Subcutaneous adipose tissue (tissue), 4 donors: Measurements from ENCODE around the gene CLSTN1. TPM values are rescaled to one million over a fixed set of nuclear protein-coding genes. Genes with fewer than 3 reads are reported as not detected.

Source experiments
- total RNA-seq, 4 donors: library from RNA; depleted of rRNA; stranded (reverse); fragments of >200 nt; gene quantifications; one replicate each; pipeline ENCODE4 v1.1.0, GENCODE V29; 2016
- TF ChIP-seq, protein P1 (sequence below): fragments of 450-650 bp; IDR thresholded peaks from one replicate; pipeline ENCODE4 v1.5.1; 2016; ENCODE audit warnings: low read depth, mild to moderate bottlenecking, control low read depth, antibody characterized with exemption, moderate library complexity

CLSTN1 gene
- total RNA-seq, 4 donors from 2014 or later = 17.9 to 29.7 (median 24.9) TPM

DNA sequence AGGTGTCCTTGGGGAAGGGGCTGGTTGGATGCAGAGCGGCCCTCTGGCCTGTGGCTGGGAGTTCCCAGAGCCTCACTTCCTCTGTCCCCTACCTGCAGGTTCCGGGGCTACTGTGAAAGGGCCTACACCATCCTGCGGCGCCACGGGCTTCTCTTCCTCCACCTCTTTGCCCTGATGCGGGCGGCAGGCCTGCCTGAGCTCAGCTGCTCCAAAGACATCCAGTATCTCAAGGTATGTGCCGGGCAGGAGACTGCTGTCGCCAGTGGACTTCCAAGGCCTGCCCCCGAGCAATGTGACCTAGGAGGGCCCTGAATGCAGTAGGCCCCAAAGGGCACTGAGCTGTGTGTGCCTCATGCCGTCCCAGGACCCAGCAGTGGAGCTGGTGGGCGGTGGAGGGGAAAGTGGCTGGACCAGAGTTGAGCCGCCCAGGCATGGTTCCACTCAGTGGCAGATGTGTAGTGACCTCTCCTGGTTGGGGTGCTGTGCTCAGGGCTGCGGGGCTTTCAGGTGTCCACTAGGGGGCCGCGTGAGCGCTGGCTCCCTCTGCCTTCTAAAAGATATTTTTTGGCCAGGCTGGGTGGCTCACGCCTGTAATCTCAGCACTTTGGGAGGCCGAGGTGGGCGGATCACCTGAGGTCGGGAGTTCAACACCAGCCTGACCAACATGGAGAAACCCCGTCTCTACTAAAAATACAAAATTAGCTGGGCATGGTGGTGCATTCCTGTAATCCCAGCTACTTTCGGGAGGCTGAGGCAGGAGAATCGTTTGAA lies 98.9 kb downstream of the CLSTN1 start:
- TF ChIP-seq, protein P1, sequence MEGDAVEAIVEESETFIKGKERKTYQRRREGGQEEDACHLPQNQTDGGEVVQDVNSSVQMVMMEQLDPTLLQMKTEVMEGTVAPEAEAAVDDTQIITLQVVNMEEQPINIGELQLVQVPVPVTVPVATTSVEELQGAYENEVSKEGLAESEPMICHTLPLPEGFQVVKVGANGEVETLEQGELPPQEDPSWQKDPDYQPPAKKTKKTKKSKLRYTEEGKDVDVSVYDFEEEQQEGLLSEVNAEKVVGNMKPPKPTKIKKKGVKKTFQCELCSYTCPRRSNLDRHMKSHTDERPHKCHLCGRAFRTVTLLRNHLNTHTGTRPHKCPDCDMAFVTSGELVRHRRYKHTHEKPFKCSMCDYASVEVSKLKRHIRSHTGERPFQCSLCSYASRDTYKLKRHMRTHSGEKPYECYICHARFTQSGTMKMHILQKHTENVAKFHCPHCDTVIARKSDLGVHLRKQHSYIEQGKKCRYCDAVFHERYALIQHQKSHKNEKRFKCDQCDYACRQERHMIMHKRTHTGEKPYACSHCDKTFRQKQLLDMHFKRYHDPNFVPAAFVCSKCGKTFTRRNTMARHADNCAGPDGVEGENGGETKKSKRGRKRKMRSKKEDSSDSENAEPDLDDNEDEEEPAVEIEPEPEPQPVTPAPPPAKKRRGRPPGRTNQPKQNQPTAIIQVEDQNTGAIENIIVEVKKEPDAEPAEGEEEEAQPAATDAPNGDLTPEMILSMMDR = no peak

GRCh38 chr1:9723926-9724325 lies 99.8 kb downstream of the CLSTN1 start:
- TF ChIP-seq, protein P1 = no peak

- TF ChIP-seq, protein P1 = no peak
These were observed 100.5 kb downstream of the CLSTN1 start for GRCh38 chr1:9723068-9723805.

DNA sequence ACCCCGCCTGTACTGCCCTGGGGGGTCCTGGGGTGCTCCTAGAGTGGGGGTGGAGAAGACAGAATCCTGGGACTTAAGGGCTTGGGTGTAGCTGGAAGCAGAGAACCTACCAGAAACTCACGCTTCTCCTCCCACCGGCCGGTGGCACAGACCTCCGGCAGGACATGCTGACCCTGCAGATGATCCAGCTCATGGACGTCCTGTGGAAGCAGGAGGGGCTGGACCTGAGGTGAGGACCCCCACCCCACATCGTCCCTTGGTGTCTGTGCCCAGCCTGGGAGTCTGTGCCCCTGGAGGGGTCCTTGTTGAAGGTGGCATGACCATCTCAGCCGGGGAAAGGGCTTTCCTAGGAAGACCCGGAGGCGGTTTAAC lies 101.4 kb downstream of the CLSTN1 start:
- TF ChIP-seq, protein P1 = no peak

DNA sequence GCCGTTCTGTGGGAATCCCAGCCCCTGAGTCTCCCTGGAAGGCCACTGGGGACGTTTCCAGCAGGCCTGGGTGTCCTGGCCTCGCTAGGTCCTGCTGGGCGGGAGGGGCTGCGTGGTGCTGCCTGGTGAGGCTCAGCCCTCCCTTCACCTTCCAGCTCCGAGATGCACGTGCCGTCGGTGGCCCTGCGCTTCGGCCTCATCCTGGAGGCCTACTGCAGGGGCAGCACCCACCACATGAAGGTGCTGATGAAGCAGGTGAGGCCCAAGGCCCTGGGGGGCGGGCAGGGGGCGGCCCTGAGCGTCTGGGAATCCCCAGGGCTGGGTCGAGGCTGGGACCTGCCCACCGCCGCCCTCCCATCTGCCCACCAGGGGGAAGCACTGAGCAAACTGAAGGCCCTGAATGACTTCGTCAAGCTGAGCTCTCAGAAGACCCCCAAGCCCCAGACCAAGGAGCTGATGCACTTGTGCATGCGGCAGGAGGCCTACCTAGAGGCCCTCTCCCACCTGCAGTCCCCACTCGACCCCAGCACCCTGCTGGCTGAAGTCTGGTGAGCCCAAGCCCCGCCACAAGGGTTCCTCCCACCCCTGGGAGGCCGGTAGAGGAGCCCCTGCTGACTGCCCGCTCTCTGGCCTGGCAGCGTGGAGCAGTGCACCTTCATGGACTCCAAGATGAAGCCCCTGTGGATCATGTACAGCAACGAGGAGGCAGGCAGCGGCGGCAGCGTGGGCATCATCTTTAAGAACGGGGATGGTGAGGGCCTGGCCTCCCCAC lies 102.0 kb downstream of the CLSTN1 start:
- TF ChIP-seq, protein P1 = no peak

- TF ChIP-seq, protein P1 = no peak
These were observed 102.8 kb downstream of the CLSTN1 start for GRCh38 chr1:9720785-9721605.
